Stimulated activated CD8-positive, alpha-beta memory T cell treated with anti-CD3 and anti-CD28 coated beads, Interleukin-12 subunit alpha, Interleukin-12 subunit beta, amount 100 ng/mL, for 1 hour (primary cell): ENCODE measurements around the gene SP8.
"Not testable (repeated sequence)": the region's sequence is repeated elsewhere in the genome, so short reads cannot be mapped to it uniquely, and the experiment has no call there.

Source experiments
- DNase-seq: peaks from one replicate; pipeline ENCODE4 v3.0.0-alpha.2; 2020; ENCODE audit warnings: low read depth

The SP8 gene

DNA sequence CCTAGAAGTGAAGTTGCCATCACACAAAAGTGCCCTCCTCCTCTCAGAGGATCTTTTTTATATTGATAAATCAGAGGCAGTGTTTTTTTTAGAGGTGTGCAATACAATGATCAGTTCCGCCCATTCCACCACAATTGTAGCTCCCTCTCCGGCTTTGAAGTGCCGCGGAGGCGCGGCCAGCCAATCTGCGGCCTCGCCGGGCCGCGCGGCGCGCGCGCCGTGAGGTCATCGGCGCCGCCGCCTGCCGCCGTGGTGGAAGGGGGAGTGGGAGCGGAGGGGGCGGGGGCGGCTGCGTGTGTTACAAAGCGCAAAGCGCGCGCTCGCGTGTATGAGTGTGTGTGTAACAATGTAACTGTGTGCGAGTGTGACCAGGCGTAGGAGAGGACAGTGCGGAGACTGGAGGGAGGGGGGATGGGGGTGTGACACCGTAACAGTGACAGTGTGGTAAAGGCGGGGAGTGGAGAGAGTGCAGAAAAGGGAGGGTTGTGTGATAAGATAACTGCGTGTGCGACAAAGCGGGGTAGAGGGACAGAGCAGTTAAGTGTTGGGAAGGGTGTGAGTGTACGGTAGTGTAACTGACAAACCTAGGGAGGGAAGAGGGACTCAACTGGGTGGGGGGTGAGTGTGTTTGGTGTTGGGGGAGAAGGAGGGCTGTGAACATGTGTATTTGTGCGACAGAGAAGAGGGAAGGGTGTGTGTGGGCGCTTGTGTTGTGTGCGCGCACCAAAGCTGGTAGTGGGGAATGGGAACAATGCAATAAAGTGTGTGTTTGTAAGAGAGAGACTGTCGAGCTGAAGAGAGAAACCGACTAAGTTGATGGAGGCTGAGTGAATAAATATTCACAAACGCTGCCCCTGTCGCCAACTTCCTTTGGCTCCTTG, at the start of gene SP8:
Gene SP8, minus strand, starts transcription at position 108 of the 881 bp plus-strand sequence. Its CDS starts 88 bp downstream, at position 20.
- DNase-seq, result no peak

GRCh38 chr7:20836424-20836823, 49.7 kb upstream of the SP8 start:
- not testable (repeated sequence) for DNase-seq

DNA sequence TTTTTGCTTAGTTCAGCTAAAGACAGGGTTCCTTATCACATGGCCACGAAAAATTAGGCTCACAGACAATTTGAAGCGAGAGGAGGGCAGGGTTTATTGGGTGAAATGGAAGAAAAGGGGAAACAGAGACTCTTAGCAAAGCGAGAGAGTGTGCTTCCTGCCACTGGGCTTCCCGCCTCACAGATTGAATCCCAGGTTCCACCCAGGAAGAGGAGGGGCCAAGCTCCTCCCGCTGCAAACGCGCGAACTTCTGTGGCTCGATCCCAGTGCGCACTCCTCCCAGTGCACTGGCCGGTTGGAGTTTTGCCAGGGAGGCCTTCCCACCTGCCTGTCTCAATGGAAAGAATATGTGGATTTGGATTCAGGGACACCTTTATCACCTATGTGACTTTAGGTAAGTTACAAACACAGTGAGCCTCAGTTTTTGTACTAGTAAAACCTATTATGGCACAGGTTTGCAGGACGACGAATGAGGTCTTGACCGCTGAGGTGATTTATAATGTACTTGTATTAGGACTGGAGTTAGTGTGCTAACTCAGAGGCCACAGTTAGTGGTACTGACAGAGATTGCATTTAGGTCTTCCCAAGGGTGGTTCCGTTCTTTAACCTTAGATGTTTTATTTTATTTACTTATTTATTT, 48.5 kb upstream of the SP8 start:
- DNase-seq, result no peak

DNA sequence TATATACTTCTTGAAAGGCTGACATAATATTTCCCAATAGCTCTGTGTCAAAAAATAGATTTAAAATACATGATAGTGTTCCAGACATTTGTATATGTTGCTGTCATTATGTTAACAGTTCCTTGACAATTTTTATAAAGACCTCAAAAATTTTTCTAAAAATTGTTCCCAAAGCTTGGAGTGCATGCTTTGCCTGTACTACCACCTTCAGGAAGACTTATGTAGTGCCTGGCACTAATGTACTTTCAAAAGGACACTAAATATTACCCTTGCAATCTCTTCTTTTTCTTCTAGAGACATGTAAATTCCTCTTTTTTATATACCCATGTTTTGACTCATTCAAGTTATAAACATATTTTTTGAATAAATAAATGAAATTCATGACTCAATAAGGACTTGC, 48.0 kb upstream of the SP8 start:
- DNase-seq, result no peak

- DNase-seq, result no peak
Measured at GRCh38 chr7:20831956-20832355, 45.3 kb upstream of the SP8 start.

DNA sequence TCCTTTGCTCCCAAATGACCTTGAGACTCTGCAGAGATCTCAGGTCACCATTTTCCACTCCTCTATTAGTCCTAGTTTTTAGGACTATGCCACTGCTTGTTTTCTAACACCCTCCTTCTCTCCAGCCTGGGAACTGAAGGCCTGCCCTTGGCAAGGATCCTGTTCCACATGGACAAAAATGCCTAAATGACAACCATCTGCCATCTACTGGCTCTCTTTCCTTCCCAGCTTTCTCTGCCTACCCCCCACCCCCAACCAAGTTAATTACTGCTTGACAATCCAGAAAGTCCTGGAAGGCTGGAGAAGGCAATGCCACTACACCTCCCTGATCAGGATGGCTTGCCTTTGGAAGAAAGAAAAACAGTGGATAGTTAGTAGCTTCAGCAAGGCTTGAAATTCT, 44.8 kb upstream of the SP8 start:
- DNase-seq, result no peak

DNA sequence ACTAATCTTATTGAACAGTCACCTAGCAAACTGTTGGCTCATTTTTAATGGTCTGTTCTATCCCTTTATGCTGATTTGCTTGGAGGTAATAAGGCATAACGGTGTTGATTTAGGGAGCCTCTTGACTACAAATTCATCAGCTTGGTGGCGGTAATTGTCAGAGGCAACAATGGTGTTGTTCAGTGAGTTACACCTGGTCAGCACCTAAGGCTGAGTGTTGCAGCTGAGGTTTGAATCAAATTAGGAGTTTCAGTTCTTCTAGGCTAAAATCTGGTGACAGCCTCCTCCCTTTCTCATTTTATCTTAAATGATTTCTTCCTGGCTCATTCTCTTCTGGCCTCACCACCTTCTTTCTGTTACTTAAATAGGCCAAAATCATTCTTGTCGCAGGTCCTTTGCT, 42.3 kb upstream of the SP8 start:
- DNase-seq, result no peak

- no peak for DNase-seq
Measured at GRCh38 chr7:20827172-20827571, 40.5 kb upstream of the SP8 start.

DNA sequence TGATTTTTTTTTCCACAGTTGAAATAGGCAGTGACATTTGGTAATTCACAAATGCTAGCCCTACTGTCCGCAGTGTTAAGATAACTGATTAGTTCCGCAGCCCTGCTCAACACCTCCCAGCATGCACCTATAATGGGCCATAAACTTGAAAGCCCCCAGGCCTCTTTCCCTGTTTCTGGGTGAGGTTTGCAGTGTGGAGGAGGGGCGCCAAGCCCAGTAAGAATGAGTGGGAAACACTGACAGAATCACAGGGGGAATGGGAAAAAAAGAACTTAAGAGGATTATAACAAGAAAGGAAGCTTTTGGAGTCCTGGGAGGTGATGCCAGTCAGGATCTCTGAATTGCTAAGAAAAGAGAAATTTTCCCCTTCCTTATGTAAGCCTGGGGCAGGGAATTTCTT, 39.6 kb upstream of the SP8 start:
- DNase-seq, result no peak

GRCh38 chr7:20825555-20825954, 38.9 kb upstream of the SP8 start:
- no peak for DNase-seq

- DNase-seq, result not testable (repeated sequence)
Measured at GRCh38 chr7:20821390-20821789, 34.7 kb upstream of the SP8 start.

GRCh38 chr7:20816372-20816959, 29.8 kb upstream of the SP8 start:
- no peak for DNase-seq

DNA sequence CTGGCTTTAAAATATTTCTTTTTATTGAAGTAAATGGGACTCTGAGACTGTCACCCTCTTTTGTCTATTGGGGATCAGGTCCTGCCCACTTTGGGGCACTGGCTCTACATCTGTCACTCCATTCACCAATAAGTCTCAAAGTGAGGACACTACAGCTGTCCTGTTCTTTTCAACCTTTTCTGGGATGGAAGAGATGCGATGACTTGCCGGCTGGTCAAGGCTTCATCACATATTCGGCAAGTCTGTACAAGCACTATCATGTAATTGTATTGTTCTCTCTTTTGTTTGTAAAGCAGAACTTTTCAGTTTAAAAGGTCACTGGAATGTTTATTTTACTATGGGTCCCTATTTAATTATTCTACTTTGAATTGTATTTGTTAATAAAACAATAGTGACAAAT, 17.7 kb upstream of the SP8 start:
- DNase-seq, result no peak

DNA sequence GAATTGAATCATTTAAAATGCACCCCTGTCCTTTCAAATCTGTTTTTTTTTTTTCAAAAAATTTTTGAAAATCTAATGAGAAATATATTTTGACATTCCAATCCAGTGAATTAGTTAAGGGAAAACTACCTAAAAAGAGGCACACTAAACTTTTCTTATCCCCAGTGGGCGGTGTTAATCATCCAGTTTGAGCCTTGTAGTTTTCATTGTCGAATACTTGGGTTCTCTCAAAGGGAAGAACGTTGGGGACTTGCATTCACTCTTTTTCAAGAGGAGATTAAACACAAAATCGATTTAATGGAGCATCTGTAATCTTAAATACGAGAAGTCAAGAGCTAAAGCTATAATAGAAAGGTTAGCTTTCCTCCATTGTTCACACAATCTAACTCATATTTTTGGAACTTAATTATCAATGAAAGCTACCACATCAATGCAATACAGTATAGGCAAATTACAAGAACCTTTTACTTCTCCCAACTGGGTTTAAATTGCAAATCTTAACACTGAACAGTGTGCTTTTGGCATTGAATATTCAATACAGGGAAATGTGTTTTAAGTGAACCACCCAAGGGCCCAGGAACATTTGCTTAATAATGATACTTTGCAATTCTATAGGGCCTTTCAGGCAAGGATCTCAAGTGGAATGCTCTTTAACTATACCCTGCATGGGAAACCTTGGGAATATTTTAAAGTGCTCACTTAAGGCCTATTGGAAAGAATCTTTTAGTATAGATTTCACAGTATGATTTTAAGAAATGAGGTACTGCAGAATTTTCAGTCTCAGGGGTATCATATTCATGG, 13.1 kb upstream of the SP8 start:
- DNase-seq, result no peak

GRCh38 chr7:20798694-20799121, 12.0 kb upstream of the SP8 start:
- no peak for DNase-seq

- no peak for DNase-seq
Measured at GRCh38 chr7:20798081-20798693, 11.5 kb upstream of the SP8 start.

- no peak for DNase-seq
Measured at GRCh38 chr7:20797462-20798080, 10.9 kb upstream of the SP8 start.

- DNase-seq, result no peak
Measured at GRCh38 chr7:20797042-20797461, 10.4 kb upstream of the SP8 start.

- DNase-seq, result no peak
Measured at GRCh38 chr7:20796500-20796899, 9.8 kb upstream of the SP8 start.

GRCh38 chr7:20795881-20796280, 9.2 kb upstream of the SP8 start:
- DNase-seq, result no peak

DNA sequence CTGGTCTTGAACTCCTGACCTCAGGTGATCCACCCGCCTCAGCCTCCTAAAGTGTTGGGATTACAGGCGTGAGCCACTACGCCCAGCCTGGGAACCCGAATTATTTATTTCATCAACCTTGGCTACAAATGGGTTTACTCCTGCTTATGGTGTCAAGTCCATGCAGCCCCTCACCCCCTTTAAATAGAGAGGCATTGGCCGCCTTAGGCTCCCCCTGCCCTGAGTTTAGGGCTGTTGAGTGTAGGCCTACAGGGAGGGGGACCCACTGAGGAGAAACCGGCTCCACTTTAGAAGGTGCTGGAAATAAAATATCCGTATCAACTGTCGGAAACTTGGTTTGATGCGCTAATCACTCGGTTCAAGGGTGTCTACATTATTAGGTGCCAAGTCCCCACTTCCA, 8.7 kb upstream of the SP8 start:
- no peak for DNase-seq
